ENCODE results near the gene HDAC4. TPM values are rescaled to one million over a fixed set of nuclear protein-coding genes. Genes with fewer than 3 reads are reported as not detected.

Gene HDAC4
- total RNA-seq, 1 experiment from 2014 or later, result 47.6 TPM

DNA sequence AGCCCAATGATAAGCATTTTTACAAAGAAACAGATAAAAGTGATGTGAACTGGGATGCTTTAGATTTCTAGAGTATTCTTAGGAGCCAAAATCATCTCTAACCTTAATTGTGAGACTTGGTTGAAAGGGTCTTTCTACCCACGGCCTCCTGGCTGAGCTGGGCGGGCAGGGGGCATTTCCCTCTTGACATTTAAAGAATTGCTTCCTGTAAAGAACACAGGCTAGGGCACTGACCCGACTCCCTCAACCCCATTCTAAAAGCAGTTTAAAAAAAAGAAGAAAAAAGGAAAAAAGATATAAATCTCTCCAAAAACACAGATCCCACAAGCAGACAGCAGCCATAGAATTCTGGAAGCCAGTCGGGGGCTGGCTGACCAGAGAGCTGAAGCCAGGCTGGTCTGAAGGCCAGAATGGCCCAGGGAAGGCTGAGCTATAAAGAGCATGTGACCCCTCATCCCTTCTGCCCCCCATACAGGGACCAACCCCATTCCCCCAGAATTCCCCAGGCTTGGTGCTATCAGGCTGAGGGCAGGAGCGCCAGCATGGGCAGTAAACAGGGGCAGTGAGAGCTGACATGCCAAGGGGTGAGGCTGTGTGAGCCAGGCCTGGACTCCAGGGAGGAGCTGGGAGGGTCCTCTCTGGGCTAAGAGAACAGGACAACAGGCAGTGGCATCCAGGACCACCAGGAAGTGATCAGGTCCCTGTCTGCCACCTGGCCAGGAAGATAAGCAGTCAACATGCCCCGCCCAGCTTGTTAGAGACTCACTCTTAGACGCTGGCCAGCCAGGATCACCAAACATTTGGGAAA lies 188.5 kb downstream of the HDAC4 start:
- no peak overlapping the region for H3K9ac ChIP-seq (ENCODE audit: low read length)
- H4K20me1 ChIP-seq (ENCODE audit: insufficient read depth), result no peaks in the 10 kb centered on the region
- peaks cover 3 to 13% of the 10 kb centered on the region in 2 experiments; a peak in 2 of 4 replicates for H3K4me1 ChIP-seq (ENCODE audit: control insufficient read depth in 1 of 2, insufficient read depth in 2 of 2, low read length in 2 of 2)
- no peak for TF ChIP-seq SIN3A (IDR thresholded peaks at IDR 0.05; ENCODE audit: low read depth)
- TF ChIP-seq ZFX (IDR thresholded peaks at IDR 0.05), result no peak
- TF ChIP-seq ZBTB33 (IDR thresholded peaks at IDR 0.05; ENCODE audit: extremely low read depth, insufficient replicate concordance, low read length), result no peak
- no peak for TF ChIP-seq REST (IDR thresholded peaks at IDR 0.05; ENCODE audit: low read depth)
- TF ChIP-seq CBX3 (IDR thresholded peaks at IDR 0.05; ENCODE audit: low read depth), result no peak
- TF ChIP-seq EZH2phosphoT487 (IDR thresholded peaks at IDR 0.05; ENCODE audit: borderline replicate concordance), result no peak
- no peak for TF ChIP-seq TCF7L2 (IDR thresholded peaks at IDR 0.05; ENCODE audit: borderline replicate concordance, extremely low read depth, insufficient read depth, insufficient read length)
- TF ChIP-seq EZH2 (IDR thresholded peaks at IDR 0.05), result no peak
- TF ChIP-seq ELF1 (IDR thresholded peaks at IDR 0.05; ENCODE audit: borderline replicate concordance, low read depth), result no peak
- no peak for TF ChIP-seq ZNF274 (IDR thresholded peaks at IDR 0.05; ENCODE audit: low read depth, low read length)
- no peaks in the 10 kb centered on the region for H3K27me3 ChIP-seq (ENCODE audit: insufficient read depth, low read length)
- H3K9me2 ChIP-seq (ENCODE audit: insufficient read depth), result no peaks in the 10 kb centered on the region
- ChIA-PET RAD21 (ENCODE audit: low non-redundant PET in 1 of 2, low total read pairs in 2 of 2, uncharacterized antibody in 2 of 2, unreplicated experiment in 2 of 2) (no interaction called here), CTCF (no interaction called here), POLR2A (no interaction called here)
- no peak overlapping the region for H2AFZ ChIP-seq (ENCODE audit: low read depth, low read length, poor library complexity, severe bottlenecking)
- no peak overlapping the region for H3K4me3 ChIP-seq (replicated peaks in 1 of 2; ENCODE audit: low read depth in 1 of 2, low read length in 2 of 2)
- ATAC-seq (no peak), DNase-seq (ENCODE audit: low read depth, low spot score) (no peak)
- H3K9me3 ChIP-seq (ENCODE audit: control insufficient read depth in 1 of 2, insufficient read depth in 1 of 2, low read depth in 1 of 2, low read length in 2 of 2), result no peaks in the 10 kb centered on the region
- BruUV-seq (replicated peaks), result no TSS peak
- no peak overlapping the region for H3K4me2 ChIP-seq (ENCODE audit: low read length)
- no peaks in the 10 kb centered on the region for H3K36me3 ChIP-seq (ENCODE audit: control insufficient read depth in 1 of 2, insufficient read depth in 2 of 2, low read length in 2 of 2)
- intact Hi-C loops (cut with micrococcal nuclease), result no loop called here
- no peak overlapping the region for H3K27ac ChIP-seq (ENCODE audit: low read depth, low read length)
- 0 out of 2 replicates have a peak, but pooled peaks cover 11% of the 10 kb centered on the region for H3K79me2 ChIP-seq (ENCODE audit: insufficient read depth, low read length)
